Activated T-cell treated with anti-CD3 and anti-CD28 coated beads for 24 hours (primary cell): ENCODE results near the gene MLPH.
A peak's percentile ranks its signal among the peaks of the same experiment; 100 is the strongest.

Source experiments
- DNase-seq: peaks from one replicate; pipeline ENCODE4 v3.0.0-alpha.2; 2020; ENCODE audit warnings: low read depth

Gene MLPH

DNA sequence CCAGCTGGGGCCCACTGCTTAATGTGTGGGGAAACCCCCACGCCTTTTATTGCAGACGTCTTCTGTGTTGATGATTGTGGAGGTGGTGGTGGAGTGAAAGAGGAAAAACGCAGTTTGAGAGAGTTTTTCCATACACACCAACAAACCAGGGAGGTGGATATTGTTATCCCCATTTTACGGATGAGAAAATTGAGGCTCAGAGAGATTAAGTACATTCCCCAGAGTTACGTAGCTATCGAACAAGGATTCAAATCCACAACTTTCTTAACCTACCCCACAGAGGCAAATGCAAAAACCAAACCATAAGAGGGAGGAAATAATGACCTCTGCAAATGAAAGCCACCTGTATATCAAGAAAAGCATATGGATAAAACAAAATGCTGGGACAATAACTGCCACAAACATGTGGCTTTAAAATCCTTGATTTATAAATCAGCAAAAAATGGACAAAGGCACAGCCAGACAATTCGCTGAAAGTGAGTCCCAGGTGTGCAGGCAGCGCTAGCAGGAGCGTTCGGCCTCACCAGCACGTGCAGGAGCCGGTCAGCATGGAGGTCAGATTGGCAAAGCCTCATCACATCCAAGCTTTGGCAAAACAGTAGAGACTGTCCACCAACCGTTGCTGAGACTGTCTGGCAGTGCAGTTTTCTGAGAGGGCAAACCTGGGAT is 116.1 kb downstream of the MLPH start:
- no peak for DNase-seq

DNA sequence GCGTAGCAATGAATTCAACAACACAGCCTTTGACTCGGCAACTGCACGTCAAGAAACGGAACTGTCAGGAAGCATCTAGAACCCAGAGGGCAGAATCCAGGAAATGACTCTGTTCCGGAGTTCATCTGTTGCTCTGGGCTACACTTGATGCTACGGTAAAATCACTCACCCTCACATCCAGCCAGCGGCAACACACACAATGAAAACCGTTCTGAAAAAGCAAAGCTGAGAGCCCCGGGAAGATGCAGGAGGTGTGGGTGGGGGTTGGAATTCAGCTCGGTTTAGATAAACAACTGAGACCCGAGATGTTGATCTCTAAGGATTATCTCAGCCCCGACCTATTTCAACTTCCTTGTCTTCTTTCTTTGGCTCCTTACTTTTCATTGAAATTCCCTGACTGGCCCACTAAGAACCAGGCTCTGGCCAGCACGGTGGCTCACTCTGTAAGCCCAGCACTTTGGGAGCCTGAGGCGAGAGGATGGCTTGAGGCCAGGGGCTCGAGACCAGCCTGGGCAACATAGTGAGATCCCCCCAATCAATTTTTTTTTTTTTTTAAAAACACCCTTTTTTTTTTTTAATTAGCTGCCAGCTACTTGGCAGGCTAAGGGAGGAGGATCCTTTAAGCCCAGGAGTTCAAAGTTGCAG is 116.8 kb downstream of the MLPH start:
- DNase-seq: peak; percentile 35

DNA sequence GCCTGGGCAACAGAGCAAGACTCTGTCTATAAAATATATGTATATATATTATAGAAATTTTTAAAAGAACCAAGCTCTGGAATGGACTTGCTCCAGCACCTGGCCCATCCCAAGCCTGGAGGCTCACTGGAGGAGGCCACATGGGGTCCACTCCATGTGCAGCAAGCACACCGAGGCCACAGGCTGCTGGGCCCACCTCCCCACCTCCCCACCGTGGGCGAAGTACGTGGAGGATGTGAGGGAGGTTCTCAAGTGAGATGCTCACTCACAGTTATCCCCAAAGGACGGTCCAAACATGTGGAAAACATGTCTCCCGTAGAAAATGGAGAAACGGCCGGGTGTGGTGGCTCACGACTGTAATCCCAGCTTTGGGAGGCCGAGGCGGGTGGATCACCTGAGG is 117.3 kb downstream of the MLPH start:
- no peak for DNase-seq
